Breast epithelium (tissue), 3 donors: ENCODE results near the gene ETV2.

ENCODE experiments used
- CTCF ChIP-seq, 3 donors: fragments of 450-650 bp; IDR thresholded peaks; one replicate each; pipeline ENCODE4 v1.5.1; 2016 to 2017; ENCODE audit warnings: antibody characterized with exemption in 3 of 3, mild to moderate bottlenecking in 3 of 3, moderate library complexity in 3 of 3
- POLR2A ChIP-seq: fragments of 450-650 bp; IDR thresholded peaks from one replicate; pipeline ENCODE4 v1.6.1; 2016; ENCODE audit warnings: antibody characterized with exemption, mild to moderate bottlenecking, moderate library complexity

- peak; percentile 80 for TF ChIP-seq POLR2A
- TF ChIP-seq CTCF (IDR thresholded peaks at IDR 0.05) = peak in 1 of 3 donors; percentile 18
Observed at GRCh38 chr19:35628565-35629331, 12.8 kb upstream of the ETV2 start, which contains the start of gene RBM42.
